Activated CD4-positive, alpha-beta T cell treated with anti-CD3 and anti-CD28 coated beads, Interleukin-10, Interleukin-2, amounts not matched to agents 100 ng/mL and 50 ng/mL, durations not matched to agents 16 hours and 8 hours (primary cell): ENCODE data around the gene LRRC58.

Experiments
- DNase-seq: peaks from one replicate; pipeline ENCODE4 v3.0.0-alpha.2; 2020

LRRC58 gene

DNA sequence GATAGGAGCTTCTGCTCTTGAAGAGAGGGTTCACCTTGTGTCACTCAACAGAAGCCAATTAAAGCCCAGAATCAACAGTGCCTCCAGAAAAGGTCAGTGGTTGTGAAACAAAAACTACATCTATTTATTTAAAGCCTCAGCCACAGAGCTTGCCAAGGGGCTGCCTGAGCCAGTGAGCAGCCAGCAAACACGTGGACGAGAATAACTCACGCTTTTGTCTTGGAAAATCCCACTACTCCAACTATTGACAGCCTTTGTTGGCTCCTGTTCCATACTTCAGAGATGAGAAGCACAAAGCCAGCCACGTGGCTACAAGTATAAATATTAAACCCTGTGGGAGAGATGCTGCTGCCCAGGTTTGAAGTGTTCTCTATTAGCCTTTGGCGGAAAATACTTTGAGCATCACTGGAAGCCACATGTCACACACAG, 74.4 kb downstream of the LRRC58 start:
- DNase-seq = no peak
